PC-9 (cell line): ENCODE data around the gene EYA4.

Experiments
- CTCF ChIP-seq: fragments of 200-600 bp; sonication (generic); conservative IDR thresholded peaks from 2 replicates; pipeline ENCODE4 v1.6.1; 2017; ENCODE audit warnings: mixed run types, antibody characterized with exemption, mild to moderate bottlenecking, moderate library complexity
- EZH2 ChIP-seq: fragments of 200-600 bp; sonication (generic); IDR thresholded peaks from 2 replicates; pipeline ENCODE4 v1.8.0; 2017; ENCODE audit warnings: antibody characterized with exemption, low read depth

DNA sequence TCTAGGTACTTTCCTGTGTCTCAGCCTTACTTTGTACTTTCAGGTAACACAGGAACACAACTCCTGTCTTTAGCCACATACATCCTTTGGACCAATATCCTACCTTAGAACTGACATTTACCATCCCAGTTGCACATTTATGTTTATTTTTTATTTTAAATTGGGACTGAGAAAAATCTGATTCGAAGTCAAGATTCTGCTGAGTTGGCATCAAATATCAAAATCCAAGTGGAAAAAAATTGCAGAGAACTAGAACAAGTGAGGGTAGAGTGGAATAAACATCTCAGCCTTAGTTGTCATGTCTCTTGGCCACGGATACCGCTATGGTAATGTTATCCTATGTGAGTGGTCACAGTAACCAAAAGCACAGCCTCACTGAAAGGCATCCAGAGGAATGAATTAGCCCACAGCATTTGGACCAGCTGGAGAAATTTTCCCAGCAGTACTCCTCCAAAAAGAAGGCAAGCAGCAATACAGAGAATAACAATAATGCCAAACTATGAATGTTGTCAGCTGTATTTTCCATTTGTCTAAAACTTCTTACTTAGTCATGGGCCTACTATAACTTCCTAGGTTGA lies 17.6 kb upstream of the EYA4 start:
- no peak for TF ChIP-seq EZH2
- no peak for TF ChIP-seq CTCF
